ENCODE measurements around the gene CSRNP3.

Gene CSRNP3

GRCh38 chr2:165549619-165550018, 80.1 kb downstream of the CSRNP3 start:
- H3K4me3 ChIP-seq, result no peak overlapping the region
- no peak overlapping the region for H3K27ac ChIP-seq
- DNase-seq (ENCODE audit: low spot score), result no peak
- TF ChIP-seq, protein P1, sequence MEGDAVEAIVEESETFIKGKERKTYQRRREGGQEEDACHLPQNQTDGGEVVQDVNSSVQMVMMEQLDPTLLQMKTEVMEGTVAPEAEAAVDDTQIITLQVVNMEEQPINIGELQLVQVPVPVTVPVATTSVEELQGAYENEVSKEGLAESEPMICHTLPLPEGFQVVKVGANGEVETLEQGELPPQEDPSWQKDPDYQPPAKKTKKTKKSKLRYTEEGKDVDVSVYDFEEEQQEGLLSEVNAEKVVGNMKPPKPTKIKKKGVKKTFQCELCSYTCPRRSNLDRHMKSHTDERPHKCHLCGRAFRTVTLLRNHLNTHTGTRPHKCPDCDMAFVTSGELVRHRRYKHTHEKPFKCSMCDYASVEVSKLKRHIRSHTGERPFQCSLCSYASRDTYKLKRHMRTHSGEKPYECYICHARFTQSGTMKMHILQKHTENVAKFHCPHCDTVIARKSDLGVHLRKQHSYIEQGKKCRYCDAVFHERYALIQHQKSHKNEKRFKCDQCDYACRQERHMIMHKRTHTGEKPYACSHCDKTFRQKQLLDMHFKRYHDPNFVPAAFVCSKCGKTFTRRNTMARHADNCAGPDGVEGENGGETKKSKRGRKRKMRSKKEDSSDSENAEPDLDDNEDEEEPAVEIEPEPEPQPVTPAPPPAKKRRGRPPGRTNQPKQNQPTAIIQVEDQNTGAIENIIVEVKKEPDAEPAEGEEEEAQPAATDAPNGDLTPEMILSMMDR (IDR thresholded peaks at IDR 0.05), result no peak

GRCh38 chr2:165558832-165559231, 89.3 kb downstream of the CSRNP3 start:
- DNase-seq (ENCODE audit: low spot score), result no peak
- Histone ChIP-seq H3K27ac (no peak overlapping the region), H3K4me3 (no peak overlapping the region)
- TF ChIP-seq, protein P1 (IDR thresholded peaks at IDR 0.05), result no peak

DNA sequence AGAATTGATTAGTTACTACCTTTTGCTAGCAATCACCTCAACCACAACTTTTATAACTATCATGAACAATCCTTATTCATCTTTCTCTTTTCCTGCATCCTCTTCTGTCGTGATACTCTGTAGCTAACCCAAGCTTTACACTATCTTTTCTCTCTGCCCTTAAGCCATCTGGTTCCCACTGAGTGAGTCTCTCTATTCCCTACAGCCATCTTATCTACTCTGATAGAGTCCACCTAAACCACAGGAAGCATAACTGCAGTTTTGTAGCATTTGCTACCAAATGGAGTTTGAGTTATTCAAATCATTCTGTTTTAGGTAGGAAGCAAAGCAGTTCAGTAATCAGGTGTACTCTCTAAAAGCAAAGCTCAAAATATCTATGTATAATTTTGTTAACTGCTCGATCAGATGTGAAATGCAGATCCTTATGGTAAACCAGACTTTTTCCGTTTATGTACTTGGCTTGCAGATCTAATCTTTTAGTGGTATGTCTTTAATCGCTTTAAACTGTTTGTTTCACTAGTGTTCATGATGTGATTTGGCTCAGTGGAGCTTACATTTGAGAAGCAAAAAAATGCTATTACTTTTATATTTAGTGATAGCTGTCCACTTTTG, 91.0 kb downstream of the CSRNP3 start:
- no peak overlapping the region for H3K4me3 ChIP-seq
- H3K27ac ChIP-seq, result no peak overlapping the region
- TF ChIP-seq, protein P1 (IDR thresholded peaks at IDR 0.05), result no peak
- DNase-seq (ENCODE audit: low spot score), result no peak

DNA sequence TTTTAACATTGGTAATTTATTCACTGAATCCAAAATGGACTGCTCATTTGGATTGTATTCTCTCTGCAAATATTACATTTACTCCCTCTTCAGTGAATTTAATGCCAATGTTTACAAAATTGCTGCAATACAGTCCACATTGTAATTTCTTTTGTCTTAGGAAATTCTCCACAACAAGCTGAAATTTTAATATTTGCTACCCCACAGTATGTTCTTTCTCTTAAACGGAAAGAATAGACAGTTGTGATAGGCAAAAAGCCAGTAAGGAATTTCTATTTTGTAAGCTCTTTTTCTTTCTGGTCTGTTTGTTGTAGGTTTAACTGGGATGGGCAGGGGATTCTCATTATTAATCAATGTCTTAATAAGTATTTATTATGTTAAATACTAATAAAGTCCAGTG, 92.0 kb downstream of the CSRNP3 start:
- TF ChIP-seq, protein P1 (IDR thresholded peaks at IDR 0.05), result no peak
- DNase-seq (ENCODE audit: low spot score), result no peak
- H3K4me3 ChIP-seq, result no peak overlapping the region
- no peak overlapping the region for H3K27ac ChIP-seq

DNA sequence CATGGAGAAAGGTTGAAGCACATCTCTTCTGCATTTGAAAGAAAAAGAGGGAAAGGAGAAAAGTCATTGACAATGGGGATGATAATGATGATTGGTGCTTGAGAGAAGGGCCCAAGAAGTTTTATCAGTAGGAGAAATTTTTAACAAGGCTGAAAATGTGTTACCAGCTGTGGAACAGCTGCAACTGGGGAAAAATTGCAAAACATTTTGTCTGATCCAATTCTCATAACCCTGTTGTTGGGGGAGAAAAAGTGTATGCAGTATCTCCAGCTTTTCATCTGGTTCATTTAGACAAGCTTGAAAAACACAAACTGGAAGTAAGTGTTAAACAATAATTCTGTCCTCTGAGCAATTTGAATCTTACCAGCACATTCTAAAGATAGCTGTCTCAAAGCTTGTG, 92.7 kb downstream of the CSRNP3 start:
- Histone ChIP-seq H3K4me3 (no peak overlapping the region), H3K27ac (no peak overlapping the region)
- TF ChIP-seq, protein P1 (IDR thresholded peaks at IDR 0.05), result no peak
- no peak for DNase-seq (ENCODE audit: low spot score)

GRCh38 chr2:165563468-165564225, 94.1 kb downstream of the CSRNP3 start:
- Histone ChIP-seq H3K4me3 (no peak overlapping the region), H3K27ac (no peak overlapping the region)
- TF ChIP-seq, protein P1 (IDR thresholded peaks at IDR 0.05), result no peak
- DNase-seq (ENCODE audit: low spot score), result no peak

GRCh38 chr2:165566008-165566407, 96.5 kb downstream of the CSRNP3 start:
- H3K27ac ChIP-seq, result no peak overlapping the region
- no peak overlapping the region for H3K4me3 ChIP-seq
- TF ChIP-seq, protein P1 (IDR thresholded peaks at IDR 0.05), result no peak
- no peak for DNase-seq (ENCODE audit: low spot score)
